Right hindlimb (tissue), 1 donor: ENCODE results near the gene PIGO.

Experiments
- DNase-seq: peaks from one replicate; pipeline ENCODE4 v3.0.0-alpha.2; 2018

Gene PIGO

DNA sequence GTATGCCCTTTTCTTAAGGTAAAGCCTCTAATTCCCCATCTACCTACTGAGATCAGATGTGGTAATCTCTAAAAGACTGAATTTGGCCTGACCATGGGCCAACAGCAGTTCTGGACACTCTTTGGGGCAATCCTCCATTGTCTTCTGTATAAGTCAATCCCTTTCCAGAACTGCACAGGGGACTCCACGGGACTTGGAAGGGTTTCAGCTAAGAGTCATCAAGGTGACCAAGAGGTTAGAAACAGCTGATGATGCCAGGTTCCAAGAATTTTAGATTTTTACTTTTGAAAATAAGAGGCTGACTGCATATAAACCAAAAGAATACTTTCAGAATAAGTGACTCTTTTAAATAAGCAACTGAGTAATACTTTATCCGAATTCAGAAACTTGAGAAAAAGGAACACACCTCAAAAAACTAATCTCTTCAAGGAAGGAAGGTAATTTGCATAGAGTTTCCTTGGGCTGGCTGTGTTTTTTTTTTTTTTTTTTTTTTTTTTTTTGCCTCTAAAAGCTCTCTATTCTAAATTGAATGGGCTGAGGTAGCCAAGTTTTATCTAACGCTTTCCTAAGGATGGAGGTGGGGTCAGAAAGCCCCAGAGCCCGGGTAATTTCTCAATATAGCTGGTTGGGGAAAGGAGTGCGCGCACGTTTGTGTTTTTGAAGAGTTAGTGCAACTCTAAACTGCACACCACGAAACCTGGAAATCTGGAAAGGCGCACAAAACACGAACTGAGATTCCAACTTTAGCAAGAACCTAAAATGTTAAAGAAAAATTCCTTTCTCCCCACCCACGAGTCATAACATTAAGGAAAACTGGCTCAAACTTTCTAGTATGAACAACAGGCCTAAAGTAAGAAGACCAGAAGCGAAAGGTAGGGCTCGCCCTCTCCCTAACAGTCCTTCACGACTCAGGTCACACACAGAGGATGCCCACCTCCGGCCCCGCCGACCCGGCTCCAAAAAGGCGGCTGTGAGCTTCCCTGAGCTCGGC is 25.3 kb downstream of the PIGO start:
- DNase-seq: no peak

DNA sequence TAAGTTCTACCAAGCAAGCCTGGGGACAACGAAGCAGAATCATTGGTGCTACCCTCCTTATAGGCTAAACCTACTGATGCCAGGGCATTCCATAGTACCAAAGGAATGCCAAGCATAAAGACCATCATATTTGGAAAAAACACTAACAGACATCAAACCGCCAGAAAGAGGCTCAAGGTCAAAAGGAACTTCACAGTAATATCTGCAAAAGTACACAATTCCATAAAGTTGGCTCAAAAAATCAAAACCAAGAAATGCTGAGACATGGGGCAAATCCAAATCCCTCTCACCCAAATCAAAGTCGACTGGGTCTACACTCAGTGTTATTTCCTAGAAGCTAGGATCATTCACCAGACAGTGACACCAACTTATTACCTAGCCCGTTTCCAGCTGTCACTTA is 27.4 kb downstream of the PIGO start:
- DNase-seq: no peak

DNA sequence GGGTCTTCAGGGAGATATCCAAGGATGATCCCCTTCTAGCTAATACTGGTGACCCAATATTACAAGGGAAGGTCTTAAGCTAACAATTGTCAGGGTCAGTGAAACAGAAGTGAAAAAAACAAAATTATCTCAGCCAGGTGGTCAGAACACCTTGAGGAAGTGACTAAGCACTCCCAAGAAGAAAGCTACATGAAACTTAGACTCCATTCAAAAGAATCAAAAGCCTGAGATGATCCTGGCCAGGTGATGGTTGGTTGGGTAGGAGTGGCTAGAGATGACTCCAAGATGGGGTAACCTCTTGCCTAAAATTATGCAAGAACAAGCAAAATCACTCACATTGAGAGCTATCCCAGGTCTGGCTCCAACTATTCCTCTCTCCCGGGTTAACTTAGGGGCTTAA is 29.3 kb downstream of the PIGO start:
- DNase-seq: no peak

DNA sequence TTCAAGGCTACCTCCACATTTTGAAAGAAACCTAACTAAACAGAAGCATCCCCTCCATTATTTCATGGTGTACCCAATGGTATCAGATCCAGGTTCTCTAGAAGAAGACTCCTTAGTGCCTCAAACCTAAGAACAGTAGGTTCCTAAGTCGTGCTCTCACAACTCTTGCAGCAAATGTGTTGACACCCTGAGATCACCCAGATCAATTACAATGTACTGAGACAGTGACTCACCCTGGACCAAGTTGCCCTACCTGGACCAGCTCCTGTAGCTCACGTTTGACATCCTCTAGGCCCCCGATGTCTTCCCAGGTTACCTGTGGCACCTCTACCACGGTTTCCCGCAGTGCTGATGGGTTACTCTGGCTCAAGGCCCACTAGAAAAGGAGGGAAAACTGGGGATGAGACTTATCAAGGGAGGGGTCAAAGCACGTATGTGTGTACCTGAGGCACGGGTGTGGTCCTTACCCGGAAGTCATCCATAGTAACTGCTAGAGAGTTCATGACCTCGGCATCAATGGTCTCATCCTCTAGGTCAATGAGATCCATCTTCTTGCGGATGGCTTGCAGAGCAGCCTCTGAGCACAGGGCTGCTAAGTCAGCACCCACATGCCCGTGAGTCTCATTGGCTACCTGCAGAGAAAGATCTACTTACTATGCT is 35.7 kb downstream of the PIGO start:
- no peak for DNase-seq

DNA sequence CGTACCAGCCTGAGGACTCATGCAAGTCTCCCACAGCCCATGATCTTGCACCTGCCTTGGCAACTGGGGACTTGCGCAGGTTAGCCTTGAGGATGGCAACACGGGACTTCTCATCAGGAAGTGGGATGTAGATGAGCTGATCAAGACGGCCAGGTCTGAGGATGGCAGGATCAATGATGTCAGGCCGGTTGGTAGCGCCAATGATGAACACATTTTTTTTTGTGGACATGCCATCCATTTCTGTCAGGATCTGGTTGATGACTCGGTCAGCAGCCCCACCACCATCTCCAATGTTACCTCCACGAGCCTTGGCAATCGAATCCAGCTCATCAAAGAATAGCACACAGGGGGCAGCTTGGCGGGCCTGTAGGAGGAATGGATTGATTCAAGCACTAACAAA is 37.0 kb downstream of the PIGO start:
- DNase-seq: no peak

DNA sequence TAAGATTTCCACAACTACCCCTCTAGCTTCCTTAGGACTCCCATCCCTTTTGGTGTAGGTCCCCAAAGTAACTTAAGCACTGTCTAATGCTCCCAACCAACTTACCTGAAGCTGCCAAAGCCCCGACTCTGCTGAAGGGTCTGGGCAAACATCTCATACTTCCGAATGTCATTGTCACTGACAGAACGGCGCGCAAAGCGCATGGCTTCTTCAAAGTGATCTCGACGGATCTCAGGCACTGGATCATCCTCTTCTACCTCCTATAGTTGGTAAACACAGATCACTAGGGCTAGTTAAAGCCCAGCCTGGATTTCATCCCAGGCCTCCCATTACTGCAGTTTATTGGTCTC is 39.1 kb downstream of the PIGO start:
- DNase-seq: no peak

DNA sequence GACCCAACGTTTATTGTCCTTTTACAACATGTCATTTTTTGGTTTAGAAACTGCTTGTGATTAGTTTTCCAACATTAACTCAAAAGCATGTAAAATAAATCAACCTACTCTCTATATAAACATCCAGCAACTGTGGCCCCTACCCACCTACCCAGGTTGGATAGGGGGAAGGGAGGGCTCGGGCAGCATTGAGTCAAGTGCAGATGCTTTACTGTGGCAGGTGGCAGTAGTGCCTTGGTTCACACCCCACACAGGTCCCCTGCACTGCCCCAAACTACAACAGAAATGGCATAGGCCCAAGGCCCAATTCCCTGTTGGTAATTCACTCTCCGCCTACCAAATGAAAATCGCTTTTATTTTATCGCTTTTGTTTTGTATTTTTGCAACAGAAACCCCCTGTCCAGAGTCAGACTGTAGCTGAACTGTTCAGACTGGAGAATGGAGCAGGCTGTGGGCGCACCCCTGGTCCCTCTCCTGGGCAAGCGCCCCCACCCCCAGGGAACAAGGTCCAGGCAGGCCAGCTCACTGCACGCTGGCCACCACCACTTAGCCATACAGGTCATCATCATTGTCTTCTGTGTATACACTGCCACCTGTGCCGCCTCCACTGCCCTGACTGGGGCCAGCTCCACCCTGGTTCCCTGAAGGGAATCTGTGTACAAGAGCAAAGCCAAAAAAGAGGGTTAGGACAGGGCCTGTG is 39.7 kb downstream of the PIGO start:
- DNase-seq: no peak

DNA sequence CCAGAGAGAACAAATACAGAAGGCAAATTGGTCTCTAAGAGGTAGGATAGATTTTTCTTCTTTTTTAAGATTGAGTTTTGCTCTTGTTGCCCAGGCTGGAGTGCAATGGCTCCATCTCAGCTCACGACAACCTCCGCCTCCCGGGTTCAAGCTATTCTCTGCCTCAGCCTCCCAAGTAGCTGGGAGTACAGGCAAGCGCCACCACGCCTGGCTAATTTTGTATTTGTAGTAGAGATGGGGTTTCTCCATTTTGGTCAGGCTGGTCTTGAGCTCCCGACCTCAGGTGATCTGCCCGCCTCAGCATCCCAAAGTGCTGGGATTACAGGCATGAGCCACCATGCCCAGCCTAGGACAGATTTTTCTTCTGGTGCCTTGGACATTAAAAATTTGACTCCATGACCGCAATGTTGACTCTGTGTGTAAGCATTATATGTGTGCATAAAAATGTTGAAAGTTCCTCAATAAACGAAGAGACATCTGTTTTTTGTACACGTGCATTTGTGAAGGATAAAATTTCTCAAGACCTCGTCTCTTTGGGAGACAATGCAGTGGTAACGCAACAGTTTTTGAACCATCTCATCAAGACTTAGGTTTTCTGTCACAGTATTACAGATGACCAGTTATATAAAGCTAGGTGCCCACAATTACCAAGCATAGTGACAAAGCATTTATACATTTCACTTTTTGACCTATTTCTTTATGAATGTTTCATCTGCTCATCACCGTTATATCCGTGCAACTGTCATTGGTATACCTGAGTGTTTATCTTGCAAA is 41.3 kb downstream of the PIGO start:
- no peak for DNase-seq

DNA sequence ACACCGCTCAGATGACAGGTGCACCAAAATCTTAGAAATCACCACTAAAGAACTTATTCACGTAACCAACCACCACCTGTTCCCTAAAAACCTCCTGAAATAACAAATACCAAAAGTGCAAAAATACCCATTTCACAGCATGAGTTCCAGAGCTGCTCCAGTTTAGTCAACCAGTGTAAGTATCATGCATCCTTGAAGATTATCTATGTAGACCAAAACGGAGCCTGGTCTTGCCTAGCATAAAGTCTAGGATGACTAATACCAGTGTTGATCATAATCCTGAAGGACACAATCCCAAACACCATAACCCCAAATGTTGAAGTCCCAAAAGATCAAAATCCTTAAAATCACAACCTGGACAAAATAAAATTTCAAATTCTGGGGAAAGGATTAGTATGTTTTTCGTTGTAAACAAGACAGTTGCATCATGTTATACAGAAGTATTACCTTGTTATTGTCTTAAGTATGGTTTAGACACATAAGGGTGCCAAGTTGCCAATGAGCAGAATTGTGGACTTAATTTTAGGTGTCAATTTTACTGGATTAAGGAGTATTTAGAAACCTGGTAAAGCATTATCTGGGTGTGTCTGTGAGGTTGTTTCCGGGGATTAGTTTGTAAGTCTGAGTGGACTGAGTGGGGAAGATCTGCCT is 42.1 kb downstream of the PIGO start:
- DNase-seq: no peak

DNA sequence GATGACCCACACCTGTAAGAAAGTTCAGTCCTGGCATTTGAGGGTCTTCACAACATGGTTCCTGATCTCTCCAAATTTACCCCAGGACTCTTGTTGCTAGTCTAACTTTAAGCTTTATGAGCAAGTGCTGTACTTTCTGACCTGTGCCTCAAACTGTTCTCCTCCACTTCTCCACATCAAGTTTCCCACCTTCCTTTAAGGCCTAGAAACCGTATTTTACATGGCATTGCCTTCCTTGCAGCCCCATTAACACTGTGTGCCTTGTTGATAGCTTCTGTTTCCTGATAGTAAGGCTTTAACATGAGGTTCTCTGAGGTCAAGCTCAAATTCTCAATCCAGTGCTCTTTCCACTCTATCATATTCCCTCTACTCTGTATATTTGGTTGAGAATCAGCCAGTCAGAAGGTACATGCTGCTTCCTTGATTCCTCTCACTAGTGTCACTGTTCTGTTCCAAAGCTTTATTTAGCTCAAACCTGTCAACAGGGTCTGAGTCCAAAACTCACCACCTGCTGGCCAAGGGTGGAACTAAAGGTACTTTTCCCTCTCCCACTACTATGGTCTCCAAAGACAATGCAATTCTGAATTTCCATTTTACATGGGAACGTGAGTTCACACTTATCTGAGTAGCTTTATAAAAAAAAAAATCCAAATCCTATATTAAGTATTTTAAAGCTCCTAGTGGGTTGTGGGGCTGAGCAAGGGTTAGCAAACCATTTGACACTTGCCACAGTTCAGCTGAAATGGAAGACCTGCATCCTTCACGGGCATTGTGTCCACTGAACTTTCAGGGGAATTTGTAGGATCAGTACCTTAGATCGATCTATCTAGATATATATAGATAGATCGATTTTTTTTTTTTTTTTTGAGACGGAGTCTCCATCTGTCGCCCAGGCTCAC is 45.1 kb downstream of the PIGO start:
- no peak for DNase-seq

DNA sequence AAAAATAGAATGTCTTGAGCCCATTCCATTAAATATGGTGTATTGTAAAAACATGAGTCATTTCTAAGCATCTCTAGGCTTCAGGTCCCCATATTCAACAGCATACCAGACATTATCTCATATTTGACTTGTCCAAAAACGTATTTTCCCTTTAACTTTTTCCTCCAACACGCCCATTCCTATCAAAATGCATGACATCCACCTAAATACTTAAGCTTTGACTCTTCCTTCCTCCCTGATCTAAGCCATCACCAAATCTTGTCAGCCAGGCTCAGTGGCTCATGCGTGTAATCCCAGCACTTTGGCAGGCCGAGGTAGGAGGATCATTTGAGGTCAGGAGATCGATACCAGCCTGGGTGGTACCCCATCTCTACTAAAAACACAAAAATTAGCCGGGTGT is 47.9 kb downstream of the PIGO start:
- DNase-seq: no peak

DNA sequence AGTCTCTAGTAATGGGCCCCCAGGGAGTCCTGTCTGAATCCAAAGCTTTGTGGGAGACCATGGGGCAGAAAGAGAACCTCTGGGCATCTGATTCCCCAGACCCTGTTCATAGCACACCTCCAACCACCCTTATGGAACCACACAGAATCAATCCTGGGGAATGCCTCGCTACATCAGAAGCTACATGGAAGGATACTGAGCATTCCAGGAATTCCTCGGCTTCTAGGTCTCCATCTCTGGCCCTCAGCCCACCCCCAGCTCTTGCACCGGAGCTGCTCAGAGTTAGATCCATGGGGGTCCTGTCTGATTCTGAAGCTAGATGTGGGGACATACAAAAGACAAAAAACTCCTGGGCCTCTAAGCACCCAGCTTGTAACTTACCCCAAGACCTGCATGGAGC is 52.3 kb downstream of the PIGO start:
- no peak for DNase-seq

DNA sequence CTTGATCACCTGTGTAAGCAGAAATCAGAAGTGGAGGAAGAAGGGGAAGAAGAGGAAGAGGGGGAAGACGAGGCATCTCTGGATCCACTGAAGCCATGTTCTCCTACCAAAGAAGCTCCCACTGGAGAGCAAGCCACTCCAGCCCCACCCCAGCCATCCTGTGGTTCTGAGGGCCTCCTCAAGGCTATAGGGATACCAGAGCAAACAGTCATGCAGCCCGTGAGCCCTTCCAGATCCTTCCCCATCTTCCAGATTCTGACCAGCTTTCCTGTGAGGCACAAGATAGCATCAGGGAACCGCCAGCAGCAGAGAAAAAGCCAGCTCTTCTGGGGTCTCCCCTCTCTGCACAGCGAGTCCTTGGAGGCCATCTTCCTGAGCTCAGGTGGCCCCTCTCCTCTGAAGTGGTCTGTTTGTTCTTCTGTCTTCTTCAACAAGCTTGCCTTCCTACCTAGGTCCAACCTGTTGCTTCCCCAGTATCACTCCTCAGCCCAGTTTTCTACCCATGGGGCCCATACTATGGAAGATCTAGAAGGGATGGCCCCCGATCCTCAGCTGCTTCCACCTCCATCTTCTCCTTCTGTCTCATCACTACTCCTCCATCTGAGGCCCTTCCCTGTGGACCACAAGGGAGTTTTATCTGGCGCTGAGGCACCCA is 53.4 kb downstream of the PIGO start:
- no peak for DNase-seq

DNA sequence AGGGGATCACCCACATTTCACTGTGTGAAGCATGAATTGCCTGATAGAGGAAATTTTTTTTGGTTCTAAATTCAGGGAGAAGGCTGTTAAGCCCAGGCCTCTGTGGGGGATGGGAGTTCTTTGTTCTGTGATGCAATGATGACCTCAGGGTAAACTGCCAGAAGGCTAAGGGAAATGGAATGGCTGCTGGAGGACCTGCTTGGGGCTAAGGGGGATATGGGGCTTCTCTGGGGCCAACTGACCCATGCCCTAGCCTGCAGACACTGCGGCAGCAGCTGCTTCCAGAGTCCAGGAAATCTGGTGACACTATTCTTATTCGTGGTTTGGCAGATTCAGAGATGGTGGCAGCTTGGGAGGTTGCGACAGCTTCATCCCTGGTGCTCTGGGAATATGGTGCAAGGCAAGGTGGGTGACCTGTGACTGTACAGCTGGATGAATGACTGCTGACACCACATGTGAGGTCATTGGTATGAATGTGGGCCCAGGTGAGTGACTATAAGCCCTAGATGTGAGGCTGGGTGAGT is 54.2 kb downstream of the PIGO start:
- no peak for DNase-seq
